T-helper 2 cell (primary cell): ENCODE results near the gene PKD2L2.
"Not testable (repeated sequence)": the region's sequence is repeated elsewhere in the genome, so short reads cannot be mapped to it uniquely, and the experiment has no call there.

Source experiments
- DNase-seq, 5 experiments: peaks; one replicate each; pipeline versions ENCODE4 v3.0.0 to v3.0.0-alpha.2; 2012 to 2022

Gene PKD2L2

GRCh38 chr5:137957948-137958347 lies 68.7 kb downstream of the PKD2L2 start:
- DNase-seq: no peak

- no peak for DNase-seq
These were observed 70.2 kb downstream of the PKD2L2 start for GRCh38 chr5:137959488-137959887.

GRCh38 chr5:137960141-137960540 lies 70.9 kb downstream of the PKD2L2 start:
- DNase-seq: no peak

- DNase-seq: no peak
These were observed 71.6 kb downstream of the PKD2L2 start for GRCh38 chr5:137960819-137961218.

GRCh38 chr5:137970384-137970783 lies 81.1 kb downstream of the PKD2L2 start:
- not testable (repeated sequence) for DNase-seq

- no peak for DNase-seq
These were observed 86.0 kb downstream of the PKD2L2 start for GRCh38 chr5:137975208-137975607.

- no peak for DNase-seq
These were observed 100.2 kb downstream of the PKD2L2 start for GRCh38 chr5:137989419-137989818.
